Spinal cord (tissue), 10 donors: ENCODE data around the gene SPATS1. TPM values are rescaled to one million over a fixed set of nuclear protein-coding genes. Genes with fewer than 3 reads are reported as not detected.

ENCODE experiments used
- DNase-seq, 6 donors: peaks; one replicate each; pipeline versions ENCODE4 v3.0.0 to v3.0.0-alpha.2; 2013 to 2015; ENCODE audit warnings: low spot score in 6 of 6, low read depth in 4 of 6
- H3K27ac ChIP-seq: one replicate; pipeline ENCODE4 v1.5.1; 2013; ENCODE audit warnings: low read depth, low read length, control low read depth
- H3K27me3 ChIP-seq: one replicate; pipeline ENCODE4 v1.6.1; 2013; ENCODE audit warnings: low read length; ENCODE audit not compliant: control insufficient read depth, insufficient read depth
- H3K36me3 ChIP-seq: one replicate; pipeline ENCODE4 v1.6.1; 2013; ENCODE audit warnings: low read length; ENCODE audit not compliant: control insufficient read depth, insufficient read depth
- H3K4me1 ChIP-seq: one replicate; pipeline ENCODE4 v1.6.1; 2013; ENCODE audit warnings: low read length; ENCODE audit not compliant: control insufficient read depth, insufficient read depth
- H3K4me3 ChIP-seq: one replicate; pipeline ENCODE4 v1.5.1; 2013; ENCODE audit warnings: low read depth, low read length, control low read depth
- H3K9me3 ChIP-seq: one replicate; pipeline ENCODE4 v1.6.1; 2013; ENCODE audit warnings: low read length; ENCODE audit not compliant: control insufficient read depth, insufficient read depth
- WGBS: methylation state at CpG from one replicate; pipeline ENCODE4 v1.1.5; 2013; ENCODE audit warnings: missing lambda C conversion rate; ENCODE audit not compliant: insufficient coverage; 5-methylcytosine and 5-hydroxymethylcytosine counted together
- polyA plus RNA-seq, 2 donors: library from polyadenylated mRNA; unstranded; fragments of 120-200 nt; gene quantifications; one replicate each; pipeline ENCODE4 v1.2.1, GENCODE V29; 2013; ENCODE audit not compliant: insufficient read length in 2 of 2
- total RNA-seq, 2 donors: library from RNA; depleted of rRNA in 1 of 2; stranded (reverse); fragments of 120-200 nt in 1 of 2; fragments of >200 nt in 1 of 2; gene quantifications; one replicate each; pipeline versions ENCODE4 v1.2.3 to v1.2.4, GENCODE V29; 2013 to 2014
- donor health status: healthy.

The SPATS1 gene
- total and polyA plus RNA-seq, 4 donors = 0.30 to 0.88 (median 0.54) TPM

DNA sequence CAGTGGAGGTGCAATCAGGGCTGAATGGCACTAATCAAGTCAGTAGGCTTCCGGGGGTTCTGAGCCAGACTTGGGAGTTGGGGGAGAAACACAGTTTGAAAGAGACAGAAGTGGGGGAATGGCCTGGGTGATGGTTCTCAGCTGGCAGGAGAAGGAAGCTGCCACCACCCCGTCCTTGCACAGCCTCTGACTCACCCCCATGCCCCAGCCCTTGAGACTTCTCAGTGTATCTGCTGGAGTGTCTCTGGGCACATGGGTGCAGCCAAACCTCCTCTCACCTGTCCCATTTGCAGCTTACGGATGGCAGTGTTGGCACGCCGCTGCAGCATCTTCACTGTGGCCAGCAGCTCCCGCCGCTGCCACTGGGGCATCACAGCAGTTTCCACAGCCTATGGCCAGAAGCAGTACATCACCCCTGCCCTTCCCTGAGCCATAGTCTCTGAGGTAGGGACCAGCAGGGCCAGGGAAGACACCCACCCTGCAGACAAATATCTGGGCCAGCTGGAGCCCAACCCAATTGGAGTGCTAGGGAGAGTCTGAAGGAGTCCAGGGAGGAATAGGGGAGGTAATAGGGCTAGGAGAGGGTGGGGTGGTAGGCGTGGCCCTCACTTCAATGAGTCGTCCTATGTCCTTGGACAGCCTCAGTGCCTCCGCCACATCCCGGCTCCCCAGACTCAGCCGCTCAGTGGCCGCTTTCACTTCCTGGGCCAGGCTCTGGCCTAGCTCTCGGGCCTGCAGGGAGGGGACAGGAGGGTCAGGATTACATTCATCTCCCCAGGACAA is 40.5 kb upstream of the SPATS1 start:
- Histone ChIP-seq H3K36me3 (peaks cover 70% of the 10 kb centered on the region), H3K27ac (no peak overlapping the region), H3K4me3 (no peak overlapping the region), H3K9me3 (no peaks in the 10 kb centered on the region), H3K27me3 (peaks cover 9% of the 10 kb centered on the region), H3K4me1 (peaks cover 15% of the 10 kb centered on the region)
- no peak for DNase-seq
- WGBS = 88% methylated on average over 14 of the region's 14 CpGs

- H3K36me3 ChIP-seq = peaks cover 79% of the 10 kb centered on the region
- WGBS = 87% methylated on average over 11 of the region's 12 CpGs
Measured at GRCh38 chr6:44302856-44303255, 39.6 kb upstream of the SPATS1 start.

GRCh38 chr6:44303842-44304241 is 38.6 kb upstream of the SPATS1 start:
- H3K27ac ChIP-seq = no peak overlapping the region
- peaks cover 89% of the 10 kb centered on the region for H3K36me3 ChIP-seq
- H3K9me3 ChIP-seq = no peaks in the 10 kb centered on the region
- H3K4me3 ChIP-seq = no peak overlapping the region
- no peaks in the 10 kb centered on the region for H3K27me3 ChIP-seq
- WGBS = over 99% methylated on average over 6 of the region's 6 CpGs
- H3K4me1 ChIP-seq = no peaks in the 10 kb centered on the region
- no peak for DNase-seq

More at GRCh38 chr6:44302856-44303255, 39.6 kb upstream of the SPATS1 start:
- no peak for DNase-seq
- Histone ChIP-seq H3K27ac (no peak overlapping the region), H3K4me1 (peaks cover 7% of the 10 kb centered on the region), H3K27me3 (peaks cover 3% of the 10 kb centered on the region), H3K9me3 (no peaks in the 10 kb centered on the region), H3K4me3 (no peak overlapping the region)

- DNase-seq = peak in 2 of 6 donors; percentile 21 to 45
- Histone ChIP-seq H3K36me3 (peaks cover 96% of the 10 kb centered on the region), H3K4me1 (no peaks in the 10 kb centered on the region), H3K27me3 (no peaks in the 10 kb centered on the region), H3K27ac (no peak overlapping the region), H3K4me3 (no peak overlapping the region), H3K9me3 (no peaks in the 10 kb centered on the region)
- 75% methylated on average over 22 of the region's 25 CpGs for WGBS
Measured at GRCh38 chr6:44304282-44305199, 37.9 kb upstream of the SPATS1 start.

GRCh38 chr6:44305200-44305725 is 37.2 kb upstream of the SPATS1 start:
- no peak for DNase-seq
- Histone ChIP-seq H3K4me1 (no peaks in the 10 kb centered on the region), H3K4me3 (no peak overlapping the region), H3K27me3 (no peaks in the 10 kb centered on the region), H3K36me3 (peaks cover 100% of the 10 kb centered on the region), H3K9me3 (no peaks in the 10 kb centered on the region), H3K27ac (no peak overlapping the region)
- WGBS = 70% methylated on average over 3 of the region's 5 CpGs

DNA sequence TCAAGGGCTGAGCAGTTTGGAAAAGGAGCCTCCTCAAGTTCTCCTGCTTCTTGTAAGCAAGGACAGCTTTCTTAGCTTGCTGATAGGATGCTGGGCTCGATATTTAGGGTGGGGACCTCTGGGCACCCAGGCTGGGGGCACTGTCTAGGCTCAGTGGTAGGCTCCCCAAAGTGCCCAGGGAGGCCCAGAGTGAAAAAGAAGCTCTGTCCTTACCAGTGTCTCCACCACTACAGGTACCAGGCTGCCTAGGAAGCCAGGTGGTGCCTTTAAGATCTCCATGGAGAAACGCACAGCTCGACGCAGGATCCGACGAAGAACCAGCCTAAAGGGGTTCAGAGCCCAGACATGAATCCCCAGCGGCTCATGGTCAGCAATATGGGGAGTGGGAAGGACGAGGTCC is 35.7 kb upstream of the SPATS1 start:
- H3K36me3 ChIP-seq = peaks cover 94% of the 10 kb centered on the region

DNA sequence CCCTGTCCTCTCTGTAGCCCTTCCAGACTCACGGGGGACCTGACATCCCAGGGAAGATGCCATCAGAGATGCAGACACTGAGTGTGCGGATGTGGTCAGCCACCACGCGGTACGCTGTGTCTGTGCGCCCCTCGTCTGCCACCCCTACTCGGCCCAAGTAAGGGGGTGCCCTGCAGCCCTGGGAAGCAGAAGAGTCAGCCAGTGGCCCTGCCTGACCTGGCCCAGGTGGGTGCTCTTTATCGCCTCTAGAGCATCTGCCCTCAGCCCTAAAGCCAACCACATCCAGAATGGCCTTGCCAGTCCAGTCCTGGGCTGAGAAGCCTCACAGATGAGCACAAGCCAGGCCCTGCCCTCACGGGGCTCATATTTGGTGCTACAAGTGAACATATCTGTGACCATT is 35.2 kb upstream of the SPATS1 start:
- DNase-seq = no peak
- Histone ChIP-seq H3K27ac (no peak overlapping the region), H3K4me3 (no peak overlapping the region), H3K27me3 (no peaks in the 10 kb centered on the region), H3K4me1 (peaks cover 5% of the 10 kb centered on the region), H3K36me3 (peaks cover 89% of the 10 kb centered on the region), H3K9me3 (no peaks in the 10 kb centered on the region)
- 93% methylated on average over 10 of the region's 10 CpGs for WGBS

More for the DNA sequence above, 35.7 kb upstream of the SPATS1 start:
- H3K9me3 ChIP-seq = no peaks in the 10 kb centered on the region
- no peak for DNase-seq
- no peak overlapping the region for H3K4me3 ChIP-seq
- 100% methylated on average over 5 of the region's 8 CpGs for WGBS
- no peaks in the 10 kb centered on the region for H3K27me3 ChIP-seq
- no peaks in the 10 kb centered on the region for H3K4me1 ChIP-seq
- no peak overlapping the region for H3K27ac ChIP-seq

GRCh38 chr6:44309092-44309491 is 33.4 kb upstream of the SPATS1 start:
- Histone ChIP-seq H3K9me3 (no peaks in the 10 kb centered on the region), H3K36me3 (peaks cover 70% of the 10 kb centered on the region), H3K4me1 (peaks cover 8% of the 10 kb centered on the region), H3K4me3 (no peak overlapping the region), H3K27me3 (no peaks in the 10 kb centered on the region), H3K27ac (no peak overlapping the region)
- DNase-seq = no peak
- WGBS = no CpG with 5 or more reads among the region's 2 CpGs

GRCh38 chr6:44309631-44310030 is 32.8 kb upstream of the SPATS1 start:
- peaks cover 65% of the 10 kb centered on the region for H3K36me3 ChIP-seq
- no peaks in the 10 kb centered on the region for H3K27me3 ChIP-seq
- H3K27ac ChIP-seq = no peak overlapping the region
- DNase-seq = no peak
- H3K4me1 ChIP-seq = peaks cover 8% of the 10 kb centered on the region
- no peaks in the 10 kb centered on the region for H3K9me3 ChIP-seq
- H3K4me3 ChIP-seq = no peak overlapping the region
